Measurements from ENCODE around the gene PDZD7. TPM values are rescaled to one million over a fixed set of nuclear protein-coding genes. Genes with fewer than 3 reads are reported as not detected.

The PDZD7 gene
- total and polyA plus RNA-seq, 2 of the 8 experiments (the other 6 are each of a cell fraction or from before 2014, with no cell fraction given): 0.88 to 1.6 TPM

GRCh38 chr10:101035916-101036702, 5.2 kb upstream of the PDZD7 start:
- peaks cover 1 to 38% (median 33%) of the 10 kb centered on the region in 4 experiments for H3K27me3 ChIP-seq (replicated peaks in 1 of 4; ENCODE audit: control insufficient read depth in 3 of 4, extremely low read depth in 1 of 4, insufficient read depth in 3 of 4, low read length in 3 of 4)
- CTCF ChIA-PET (ENCODE audit: partially characterized antibody): interaction anchor here (0.5 to 51.8 kb wide), 6 partner anchors 9 to 473 kb away, joined by 3 to 2176 read pairs (median 76); partner anchors contain the start of genes KAZALD1, PDZD7 and SFXN3
- TF ChIP-seq CTBP2 (IDR thresholded peaks at IDR 0.05; ENCODE audit: borderline replicate concordance, insufficient read depth, insufficient read length, low read length): no peak
- no peak for TF ChIP-seq KDM1A (IDR thresholded peaks at IDR 0.05; ENCODE audit: borderline replicate concordance, low read length)
- no peak for TF ChIP-seq MAX (IDR thresholded peaks at IDR 0.05)
- no peak for TF ChIP-seq BACH1 (IDR thresholded peaks at IDR 0.05; ENCODE audit: low read length)
- TF ChIP-seq ATF2 (IDR thresholded peaks at IDR 0.05; ENCODE audit: low read length): no peak
- TF ChIP-seq CBX8 (IDR thresholded peaks at IDR 0.05; ENCODE audit: borderline replicate concordance, low read depth, low read length): no peak
- no peak for TF ChIP-seq GABPA (IDR thresholded peaks at IDR 0.05; ENCODE audit: borderline replicate concordance, insufficient read depth, low read length)
- no peak for TF ChIP-seq EZH2 (IDR thresholded peaks at IDR 0.05; ENCODE audit: low read depth, low read length, severe bottlenecking)

More at GRCh38 chr10:101035916-101036702, 5.2 kb upstream of the PDZD7 start:
- no peak for DNase-seq (ENCODE audit: low read depth in 1 of 2, low spot score in 2 of 2)
- H3K79me1 ChIP-seq (ENCODE audit: low read depth, low read length): no peaks in the 10 kb centered on the region
- no peaks in the 10 kb centered on the region for H3K79me2 ChIP-seq (ENCODE audit: control insufficient read depth in 1 of 2, insufficient read depth in 2 of 2, low read length in 2 of 2)
- no peak overlapping the region for H2BK120ac ChIP-seq (replicated peaks; ENCODE audit: low read depth, low read length)
- H2BK5ac ChIP-seq (ENCODE audit: low read depth, low read length): no peak overlapping the region
- no peak overlapping the region for H2BK12ac ChIP-seq (ENCODE audit: low read depth, low read length)
- POLR2A ChIA-PET (ENCODE audit: partially characterized antibody): no interaction called here
- no peaks in the 10 kb centered on the region for H3K9me3 ChIP-seq (ENCODE audit: insufficient read depth in 2 of 2, low read depth in 1 of 2, low read length in 1 of 2)
- H2BK15ac ChIP-seq (ENCODE audit: low read length): no peak overlapping the region
- no peak overlapping the region for H3K4ac ChIP-seq (replicated peaks; ENCODE audit: insufficient read length, low read depth, low read length)
- H2AK5ac ChIP-seq (ENCODE audit: low read depth, low read length): no peak overlapping the region
- H3K56ac ChIP-seq (replicated peaks; ENCODE audit: insufficient read length, low read depth, low read length): no peak overlapping the region
- H3K23ac ChIP-seq (ENCODE audit: insufficient read length): no peak overlapping the region
- H3K27ac ChIP-seq (ENCODE audit: low read depth, low read length): no peak overlapping the region
- no peak overlapping the region for H3K14ac ChIP-seq (ENCODE audit: insufficient read length)
- H3K4me2 ChIP-seq (ENCODE audit: insufficient read depth in 1 of 2, low read depth in 2 of 2, low read length in 2 of 2): no peak overlapping the region
- no peak for FAIRE-seq
- peaks cover 11% of the 10 kb centered on the region for H3K23me2 ChIP-seq (ENCODE audit: low read depth, low read length)
- H3K36me3 ChIP-seq (ENCODE audit: control insufficient read depth in 2 of 4, insufficient read depth in 4 of 4, low read length in 3 of 4): no peaks in the 10 kb centered on the region
- H2AFZ ChIP-seq (ENCODE audit: low read length): no peak overlapping the region
- H4K8ac ChIP-seq (ENCODE audit: extremely low read depth, insufficient read depth, low read length): no peak overlapping the region
- peaks cover 0 to 3% of the 10 kb centered on the region in 2 experiments for H4K20me1 ChIP-seq (replicated peaks in 1 of 2; ENCODE audit: control insufficient read depth in 1 of 2, insufficient read depth in 2 of 2, low read length in 2 of 2)
- H3K4me1 ChIP-seq (replicated peaks in 1 of 4; ENCODE audit: control insufficient read depth in 3 of 4, insufficient read depth in 4 of 4, low read length in 3 of 4): peaks cover 0 to 12% (median 10%) of the 10 kb centered on the region in 4 experiments; a peak in 6 of 7 replicates
- H4K91ac ChIP-seq (replicated peaks; ENCODE audit: insufficient read length, low read length): no peak overlapping the region
- no peak overlapping the region for H2BK20ac ChIP-seq (ENCODE audit: low read length)
- 77% methylated on average over 9 of the region's 10 CpGs; no CpG with 5 or more reads in 1 of the 2 experiments for WGBS, 2 experiments (ENCODE audit: extremely low coverage in 1 of 2, insufficient coverage in 1 of 2, insufficient read length in 1 of 2, insufficient replicate concordance in 2 of 2, low coverage in 1 of 2, low lambda C conversion rate in 2 of 2, missing lambda C conversion rate in 1 of 2)
- no peak overlapping the region for H4K5ac ChIP-seq (ENCODE audit: insufficient read length, low read depth, low read length)
- H3K4me3 ChIP-seq (ENCODE audit: extremely low read depth in 1 of 4, insufficient read depth in 2 of 4, low read depth in 3 of 4, low read length in 4 of 4): no peak overlapping the region
- no peak overlapping the region for H3K18ac ChIP-seq (ENCODE audit: extremely low read depth, low read length)
- H3K9ac ChIP-seq (replicated peaks in 1 of 4; ENCODE audit: extremely low read depth in 1 of 4, low read depth in 3 of 4, low read length in 3 of 4): no peak overlapping the region

Data from H1 (cell line).